OCI-LY7 (cell line): ENCODE measurements around the gene RAB11FIP4.
"Not testable (repeated sequence)": the region's sequence is repeated elsewhere in the genome, so short reads cannot be mapped to it uniquely, and the experiment has no call there.

Source experiments
- EZH2phosphoT487 ChIP-seq: fragments of 200-600 bp; sonication (generic); IDR thresholded peaks from 2 replicates; pipeline ENCODE4 v1.6.1; 2018; ENCODE audit warnings: low read depth, borderline replicate concordance, mild to moderate bottlenecking, mixed run types, antibody characterized with exemption, low read length, moderate library complexity, mixed read lengths
- TF ChIP-seq, protein P1 (sequence below): fragments of 200-600 bp; sonication (generic); conservative IDR thresholded peaks from 2 replicates; pipeline ENCODE4 v1.5.1; 2014; ENCODE audit warnings: mild to moderate bottlenecking, antibody characterized with exemption, low read length, moderate library complexity, mixed read lengths

DNA sequence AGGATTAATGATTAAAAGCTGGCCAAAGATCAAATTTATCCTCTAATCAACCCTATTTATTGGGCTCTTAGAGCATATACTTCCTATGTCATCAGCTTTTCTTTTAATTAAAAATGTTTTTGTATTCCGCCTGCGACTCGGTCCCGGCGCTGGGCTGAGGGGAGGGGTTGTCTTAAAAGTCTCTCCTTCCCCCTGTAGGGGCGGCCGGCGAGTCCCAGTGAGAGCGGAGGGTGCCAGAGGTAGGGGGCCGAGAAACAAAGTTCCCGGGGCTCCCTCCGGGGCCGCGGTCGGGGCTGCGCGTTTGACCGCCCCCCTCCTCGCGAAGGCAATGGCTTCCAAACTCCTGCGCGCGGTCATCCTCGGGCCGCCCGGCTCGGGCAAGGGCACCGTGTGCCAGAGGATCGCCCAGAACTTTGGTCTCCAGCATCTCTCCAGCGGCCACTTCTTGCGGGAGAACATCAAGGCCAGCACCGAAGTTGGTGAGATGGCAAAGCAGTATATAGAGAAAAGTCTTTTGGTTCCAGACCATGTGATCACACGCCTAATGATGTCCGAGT, 46.2 kb upstream of the RAB11FIP4 start:
- TF ChIP-seq EZH2phosphoT487 = not testable (repeated sequence)
- TF ChIP-seq, protein P1, sequence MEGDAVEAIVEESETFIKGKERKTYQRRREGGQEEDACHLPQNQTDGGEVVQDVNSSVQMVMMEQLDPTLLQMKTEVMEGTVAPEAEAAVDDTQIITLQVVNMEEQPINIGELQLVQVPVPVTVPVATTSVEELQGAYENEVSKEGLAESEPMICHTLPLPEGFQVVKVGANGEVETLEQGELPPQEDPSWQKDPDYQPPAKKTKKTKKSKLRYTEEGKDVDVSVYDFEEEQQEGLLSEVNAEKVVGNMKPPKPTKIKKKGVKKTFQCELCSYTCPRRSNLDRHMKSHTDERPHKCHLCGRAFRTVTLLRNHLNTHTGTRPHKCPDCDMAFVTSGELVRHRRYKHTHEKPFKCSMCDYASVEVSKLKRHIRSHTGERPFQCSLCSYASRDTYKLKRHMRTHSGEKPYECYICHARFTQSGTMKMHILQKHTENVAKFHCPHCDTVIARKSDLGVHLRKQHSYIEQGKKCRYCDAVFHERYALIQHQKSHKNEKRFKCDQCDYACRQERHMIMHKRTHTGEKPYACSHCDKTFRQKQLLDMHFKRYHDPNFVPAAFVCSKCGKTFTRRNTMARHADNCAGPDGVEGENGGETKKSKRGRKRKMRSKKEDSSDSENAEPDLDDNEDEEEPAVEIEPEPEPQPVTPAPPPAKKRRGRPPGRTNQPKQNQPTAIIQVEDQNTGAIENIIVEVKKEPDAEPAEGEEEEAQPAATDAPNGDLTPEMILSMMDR = not testable (repeated sequence)
